ENCODE results near the gene FADD. TPM values are rescaled to one million over a fixed set of nuclear protein-coding genes. Genes with fewer than 3 reads are reported as not detected.

FADD gene
- total RNA-seq, 4 donors from 2014 or later: 17.9 to 24.5 (median 21.0) TPM

DNA sequence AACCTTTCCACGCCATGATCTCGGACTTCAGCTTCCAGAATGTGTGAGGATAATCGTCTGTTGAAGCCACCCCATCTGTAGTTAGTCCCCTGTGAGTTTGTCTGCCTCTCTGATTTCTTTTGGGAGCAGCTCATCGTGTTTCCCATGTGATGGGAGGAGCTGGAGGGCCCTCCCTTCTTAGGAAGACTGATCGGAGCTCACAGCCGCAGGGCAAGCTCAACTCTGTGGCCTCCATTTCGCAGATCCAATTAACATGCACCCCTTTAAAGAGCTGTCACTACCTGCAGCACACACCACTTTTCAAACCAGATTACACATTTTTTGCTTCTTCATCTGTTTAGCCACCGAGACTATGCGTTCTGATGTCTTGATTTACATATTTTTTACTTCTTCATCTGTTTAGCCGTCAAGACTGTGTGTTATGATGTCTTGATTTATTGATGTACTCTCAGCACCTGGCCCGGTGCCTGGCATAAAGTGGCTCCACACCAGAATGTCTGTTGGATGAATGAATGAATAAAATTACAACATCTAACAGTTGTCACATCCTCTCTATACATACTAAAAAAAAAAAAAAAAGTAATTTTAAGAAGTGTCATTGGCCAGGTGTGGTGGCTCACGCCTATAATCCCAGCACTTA, 52.5 kb downstream of the FADD start:
- DNase-seq (ENCODE audit: low spot score in 2 of 2): peak in 1 of 2 donors; percentile 53
- TF ChIP-seq POLR2A (IDR thresholded peaks at IDR 0.05): no peak
- TF ChIP-seq, protein P1, sequence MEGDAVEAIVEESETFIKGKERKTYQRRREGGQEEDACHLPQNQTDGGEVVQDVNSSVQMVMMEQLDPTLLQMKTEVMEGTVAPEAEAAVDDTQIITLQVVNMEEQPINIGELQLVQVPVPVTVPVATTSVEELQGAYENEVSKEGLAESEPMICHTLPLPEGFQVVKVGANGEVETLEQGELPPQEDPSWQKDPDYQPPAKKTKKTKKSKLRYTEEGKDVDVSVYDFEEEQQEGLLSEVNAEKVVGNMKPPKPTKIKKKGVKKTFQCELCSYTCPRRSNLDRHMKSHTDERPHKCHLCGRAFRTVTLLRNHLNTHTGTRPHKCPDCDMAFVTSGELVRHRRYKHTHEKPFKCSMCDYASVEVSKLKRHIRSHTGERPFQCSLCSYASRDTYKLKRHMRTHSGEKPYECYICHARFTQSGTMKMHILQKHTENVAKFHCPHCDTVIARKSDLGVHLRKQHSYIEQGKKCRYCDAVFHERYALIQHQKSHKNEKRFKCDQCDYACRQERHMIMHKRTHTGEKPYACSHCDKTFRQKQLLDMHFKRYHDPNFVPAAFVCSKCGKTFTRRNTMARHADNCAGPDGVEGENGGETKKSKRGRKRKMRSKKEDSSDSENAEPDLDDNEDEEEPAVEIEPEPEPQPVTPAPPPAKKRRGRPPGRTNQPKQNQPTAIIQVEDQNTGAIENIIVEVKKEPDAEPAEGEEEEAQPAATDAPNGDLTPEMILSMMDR (IDR thresholded peaks at IDR 0.05): no peak
- WGBS, 2 donors: 30 to 39% methylated on average over 12 of the region's 12 CpGs

More for the DNA sequence above, 52.5 kb downstream of the FADD start:
- intact Hi-C loops (cut with DNase I; ENCODE audit: low total_unique reads): no loop called here
- no peak overlapping the region for H3K4me3 ChIP-seq (ENCODE audit: low read depth, poor library complexity, severe bottlenecking)

Other genes with a start within 250 kb of the FADD start
- gene ANO1, start 125.0 kb upstream of the FADD start, total RNA-seq: 100 to 1,000 TPM in 1 of 4 donors, 10 to 100 TPM in 3; 55.1 to 106 (median 76.8) TPM
- gene PPFIA1, start 67.4 kb downstream of the FADD start, total RNA-seq: 10 to 100 TPM; 31.9 to 61.7 (median 48.5) TPM
- 100 to 1,000 TPM; 251 to 343 (median 288) TPM for gene CTTN, start 195.2 kb downstream of the FADD start, total RNA-seq

Measured in lower leg skin (tissue), 4 donors.